GM21786 (cell line): ENCODE data around the gene HOXB7.

Experiments
- ATAC-seq: cut with Tn5 transposase; IDR thresholded peaks from one replicate; pipeline ENCODE4 v1.9.1; 2021; ENCODE audit not compliant: unreplicated experiment

The HOXB7 gene

GRCh38 chr17:48596000-48596734 lies 14.7 kb downstream of the HOXB7 start:
- no peak for ATAC-seq

GRCh38 chr17:48595278-48595999 lies 15.4 kb downstream of the HOXB7 start:
- ATAC-seq: no peak

GRCh38 chr17:48594538-48595277 lies 16.1 kb downstream of the HOXB7 start:
- ATAC-seq: no peak

DNA sequence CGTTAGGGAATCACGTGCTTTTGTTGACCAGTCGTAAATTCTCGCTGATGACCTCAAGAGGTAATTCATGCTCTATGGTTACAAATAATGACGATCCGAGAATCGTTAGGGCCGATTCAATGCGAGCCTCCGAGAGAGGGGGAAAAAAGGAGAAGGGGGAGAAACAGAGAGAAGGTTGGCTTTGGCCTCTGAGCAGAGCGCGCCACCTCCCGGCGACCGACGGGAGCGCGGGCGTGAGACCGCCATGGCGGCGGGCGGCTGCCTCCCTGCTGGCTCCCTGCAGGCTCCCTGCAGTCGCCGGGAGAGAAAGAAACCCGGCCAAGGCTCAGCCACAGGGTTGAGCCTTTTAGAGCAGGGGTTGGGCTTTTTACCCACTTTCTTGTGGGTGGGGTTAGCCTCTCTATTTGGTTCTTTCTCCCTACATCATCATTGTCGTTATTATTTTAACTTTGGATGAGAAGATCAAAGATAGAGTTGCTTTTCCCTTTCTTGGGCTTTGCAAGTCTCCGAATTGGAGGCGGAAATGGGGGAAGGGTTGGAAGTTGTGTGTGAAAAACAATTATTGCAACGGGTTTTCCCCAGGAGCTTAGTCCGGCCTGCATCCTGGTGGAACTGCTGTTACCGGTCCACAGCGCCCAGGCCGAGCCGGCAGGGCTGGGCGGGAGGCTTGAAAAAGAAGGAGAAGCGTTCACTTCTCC lies 16.8 kb downstream of the HOXB7 start:
- ATAC-seq: no peak

DNA sequence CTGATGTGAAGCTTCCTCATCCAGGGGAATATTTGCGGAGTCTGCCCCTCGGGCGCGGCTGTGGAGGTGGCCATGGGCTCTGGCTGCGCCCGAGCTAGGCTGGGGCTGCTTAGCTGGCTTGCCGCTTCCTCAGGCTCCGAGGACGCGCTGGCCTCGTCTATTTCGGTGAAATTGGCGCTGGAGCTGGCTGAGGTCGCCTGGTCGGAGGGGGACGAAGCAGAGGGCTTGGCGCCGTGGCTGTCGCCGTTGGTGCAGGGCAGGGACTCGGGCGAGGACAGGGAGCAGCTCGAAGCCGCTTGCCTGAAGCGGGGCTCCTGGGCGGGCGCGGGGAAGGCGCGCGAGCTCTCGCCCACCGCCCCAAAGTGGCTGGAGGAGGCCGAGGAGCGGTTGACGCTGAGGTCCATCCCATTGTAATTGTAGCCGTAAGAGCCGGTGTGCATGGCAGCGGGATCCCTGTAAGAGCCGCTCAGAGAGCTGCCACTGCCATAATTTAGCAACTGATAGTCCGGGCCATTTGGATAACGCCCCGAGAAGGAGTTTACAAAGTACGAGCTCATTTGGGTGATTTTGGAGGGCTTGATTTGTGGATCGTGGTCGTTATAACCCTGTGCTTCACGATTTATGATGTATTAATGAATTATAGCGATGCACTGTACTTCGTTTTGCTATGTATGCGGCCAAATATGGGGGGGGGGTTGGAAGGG lies 17.5 kb downstream of the HOXB7 start, which contains the start of gene HOXB5:
Gene HOXB5 (minus strand): TSS at position 654 of the 704 bp plus-strand sequence. CDS start 97 bp downstream, at position 557.
- no peak for ATAC-seq

- no peak for ATAC-seq
These were observed 18.2 kb downstream of the HOXB7 start for GRCh38 chr17:48592577-48592976.

DNA sequence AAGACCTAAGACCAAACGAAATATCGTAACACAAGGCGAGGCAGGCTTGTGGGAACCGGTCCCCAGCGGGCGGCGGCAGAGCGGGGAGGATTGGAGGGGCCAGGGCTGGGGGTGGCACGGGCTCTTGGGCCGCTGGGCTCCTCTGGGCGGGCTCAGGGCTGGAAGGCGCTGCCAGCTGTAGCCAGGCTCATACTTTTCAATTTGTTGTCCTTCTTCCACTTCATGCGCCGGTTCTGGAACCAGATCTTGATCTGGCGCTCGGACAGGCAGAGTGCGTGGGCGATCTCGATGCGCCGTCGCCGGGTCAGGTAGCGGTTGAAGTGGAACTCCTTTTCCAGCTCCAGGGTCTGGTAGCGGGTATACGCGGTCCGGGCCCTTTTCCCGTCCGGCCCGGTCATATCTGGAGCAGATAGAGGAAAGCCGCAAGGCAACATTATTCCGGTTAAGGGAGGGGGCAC lies 18.7 kb downstream of the HOXB7 start:
- no peak for ATAC-seq

GRCh38 chr17:48591255-48592056 lies 19.4 kb downstream of the HOXB7 start:
- ATAC-seq: no peak

DNA sequence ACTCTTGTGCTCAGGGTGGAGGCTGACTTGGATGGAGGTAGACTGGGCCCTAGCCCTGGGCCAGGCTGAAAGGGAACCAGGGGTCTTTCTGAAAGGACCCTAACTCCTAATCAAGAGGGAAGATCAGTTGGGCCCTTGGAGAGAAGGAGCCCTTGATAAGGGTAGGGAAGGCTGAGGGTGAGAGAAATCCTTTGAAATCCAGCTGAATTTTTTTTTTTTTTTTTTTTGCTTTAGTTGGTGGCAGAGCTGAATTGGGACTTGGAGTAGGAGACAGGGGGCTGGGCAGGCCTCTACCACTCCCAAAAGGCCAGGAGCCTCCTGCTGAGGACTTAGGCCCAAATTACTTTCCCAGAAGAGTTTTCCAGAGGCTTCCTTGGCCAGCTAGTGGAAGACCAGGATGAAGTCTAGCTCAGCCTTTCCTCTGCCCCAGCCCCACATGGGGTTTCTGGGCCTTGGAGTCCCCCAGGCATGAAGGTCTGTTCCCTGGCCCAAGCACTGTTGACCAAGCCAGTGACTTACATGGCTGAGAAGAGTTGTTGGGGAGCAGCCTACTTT lies 20.1 kb downstream of the HOXB7 start:
- ATAC-seq: no peak

DNA sequence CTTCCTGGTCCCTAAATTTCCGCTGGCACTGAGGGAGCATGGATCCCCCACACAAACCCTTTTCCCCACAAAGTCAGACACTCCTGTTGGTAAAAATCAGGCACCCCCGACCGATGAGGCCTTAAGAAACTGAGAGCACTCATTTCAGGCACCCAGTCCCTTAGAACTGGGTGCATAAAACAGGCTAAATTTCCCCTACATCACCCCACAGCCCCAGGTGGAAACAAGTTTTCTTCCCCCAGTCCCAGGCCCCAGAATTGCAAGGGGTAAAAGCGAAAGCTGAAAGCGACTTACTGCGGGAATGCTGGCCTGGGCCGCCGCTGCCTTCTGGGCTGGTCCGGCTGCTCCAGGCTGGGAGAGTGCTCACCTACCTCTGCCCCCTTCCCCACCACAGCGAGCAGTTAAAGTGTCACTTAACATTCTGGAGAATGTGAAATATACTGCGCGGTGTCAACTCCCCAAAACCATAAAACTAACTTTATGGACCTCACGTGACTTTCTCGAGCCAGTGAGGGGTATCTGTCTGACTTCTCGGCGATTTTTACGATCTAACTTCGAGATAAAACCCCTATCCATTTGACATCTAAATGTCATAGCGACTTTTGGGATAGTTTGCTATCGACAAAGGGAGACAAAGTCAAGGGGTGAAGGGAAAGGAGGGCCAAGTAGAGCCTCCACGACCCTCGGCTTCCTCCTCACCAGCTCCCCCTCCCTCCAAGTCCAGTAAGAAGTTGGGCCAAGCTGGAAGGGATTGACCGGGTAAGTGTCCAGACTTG lies 20.8 kb downstream of the HOXB7 start, which contains the start of gene HOXB3:
Gene HOXB3 (minus strand): TSS at position 411 of the 776 bp plus-strand sequence. CDS start 37,767 bp downstream, outside the sequence.
- no peak for ATAC-seq

DNA sequence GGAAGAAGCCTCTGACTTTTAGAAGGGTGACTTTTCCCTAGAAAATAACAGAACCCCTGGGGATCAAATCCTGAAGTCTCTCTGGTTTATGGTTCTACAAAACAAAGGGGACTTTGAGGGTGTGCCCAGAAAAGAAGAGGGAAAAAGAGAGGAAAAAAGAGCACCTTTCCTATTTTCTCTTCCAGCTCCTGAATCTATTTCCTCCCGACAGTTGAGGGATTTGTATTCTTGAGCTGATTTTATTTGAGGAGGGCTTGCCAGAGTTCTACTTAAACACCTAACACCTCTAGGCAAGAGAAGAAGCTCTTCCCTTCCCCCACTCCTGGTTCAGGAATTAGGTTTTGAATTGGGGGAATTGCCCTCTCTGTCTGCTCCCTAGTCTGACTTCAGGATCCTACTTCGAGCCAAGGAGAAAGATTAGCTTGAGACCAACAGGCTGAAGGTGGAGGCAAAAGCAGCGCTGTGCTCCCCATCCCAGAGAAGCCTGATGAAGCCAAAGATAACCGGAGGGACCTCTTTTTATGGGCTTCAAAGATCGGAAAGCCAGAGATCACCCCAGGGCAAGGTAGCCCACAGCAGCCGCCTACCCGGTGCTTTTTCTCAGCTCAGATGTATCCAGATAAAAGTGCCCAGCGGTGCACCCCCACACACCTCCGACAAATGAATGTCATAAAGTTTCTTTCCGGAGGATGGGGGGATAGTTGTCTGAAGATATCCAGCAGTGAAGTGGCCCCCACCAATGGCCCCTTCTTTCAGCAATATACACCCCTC lies 21.6 kb downstream of the HOXB7 start:
- ATAC-seq: no peak

DNA sequence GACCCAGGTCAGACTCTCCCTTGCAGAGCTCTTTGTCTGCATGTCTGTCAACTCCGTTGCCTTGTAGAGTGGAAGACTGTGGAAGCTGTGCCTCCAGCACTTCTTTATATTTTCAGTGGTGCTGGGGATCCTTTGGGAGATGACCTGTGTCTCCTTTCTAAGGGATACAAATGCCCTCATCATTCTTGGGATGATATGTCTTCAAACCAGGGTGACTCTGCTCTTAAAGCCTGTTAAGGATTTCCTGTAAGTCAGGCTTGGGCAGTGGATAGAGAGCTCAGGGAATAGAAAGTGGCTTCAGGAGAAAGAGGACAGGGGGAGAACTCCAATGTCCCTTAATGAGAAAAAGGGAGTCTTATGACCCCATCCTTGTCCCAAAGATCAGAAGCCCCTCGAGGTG lies 22.3 kb downstream of the HOXB7 start:
- no peak for ATAC-seq

DNA sequence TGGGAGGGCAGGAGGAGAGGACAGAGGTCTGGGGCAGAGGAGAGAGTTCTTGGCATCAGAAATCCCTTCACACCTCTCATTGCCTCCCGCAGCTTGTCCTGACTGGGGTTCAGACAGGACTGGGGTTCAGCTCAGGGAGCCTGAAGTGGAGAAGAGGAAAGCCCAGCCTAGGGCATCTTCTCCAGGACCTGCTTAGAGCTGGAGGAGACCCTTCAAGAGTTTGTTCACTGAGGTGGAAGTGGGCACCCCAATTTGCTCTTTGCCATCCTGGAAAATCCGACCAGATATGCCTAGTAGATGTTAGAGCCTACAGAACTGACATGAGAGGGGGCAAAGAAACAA lies 22.8 kb downstream of the HOXB7 start:
- ATAC-seq: no peak

GRCh38 chr17:48587276-48588073 lies 23.3 kb downstream of the HOXB7 start:
- ATAC-seq: no peak

GRCh38 chr17:48586355-48587258 lies 24.2 kb downstream of the HOXB7 start:
- ATAC-seq: no peak

- no peak for ATAC-seq
These were observed 26.5 kb downstream of the HOXB7 start for GRCh38 chr17:48584223-48584741.
